Endothelial cell of umbilical vein (primary cell): ENCODE data around the gene SNPH. TPM values are rescaled to one million over a fixed set of nuclear protein-coding genes. Genes with fewer than 3 reads are reported as not detected.

Source experiments
- BruUV-seq: library from RNA; stranded (reverse); fragments of 400-500 nt; replicated peaks from 2 replicates; lab custom pipeline; 2021; lab: Mats Ljungman, UMichigan
- CTCF ChIA-PET: fragments of 300-600, 350-600 bp; sonication (Branson Sonifier 250); formaldehyde crosslinking; loops from one replicate; lab custom pipeline; 2021; ENCODE audit warnings: antibody characterized with exemption, inconsistent platforms; lab: Charles Lee
- POLR2A ChIA-PET: fragments of 300-600, 350-600 bp; sonication (Branson Sonifier 250); formaldehyde crosslinking; loops from one replicate; lab custom pipeline; 2021; ENCODE audit warnings: antibody characterized with exemption, inconsistent platforms; lab: Charles Lee
- DNase-seq: peaks from one replicate; pipeline ENCODE4 v3.0.0-alpha.2; 2011; ENCODE audit warnings: low read depth, low spot score
- FAIRE-seq: peaks from 2 replicates; lab custom pipeline; 2011; peaks lifted over from hg19 to GRCh38; lab: Jason Lieb, UNC
- H2AFZ ChIP-seq: 2 replicates; pipeline ENCODE4 v1.6.0; 2012; ENCODE audit warnings: low read depth, low read length, control low read depth, inconsistent platforms
- H3K27ac ChIP-seq: 2 replicates; pipeline ENCODE4 v1.5.1; 2011; ENCODE audit warnings: low read depth, mild to moderate bottlenecking, control low read depth, low read length, moderate library complexity; ENCODE audit not compliant: insufficient read depth
- H3K27me3 ChIP-seq, 2 experiments: 2 replicates each; pipeline versions ENCODE4 v1.6.0 to v1.6.1; 2011; ENCODE audit warnings: low read length in 2 of 2, mixed read lengths in 1 of 2; ENCODE audit not compliant: control insufficient read depth in 2 of 2, insufficient read depth in 2 of 2
- H3K36me3 ChIP-seq, 2 experiments: 2 replicates in 1 of 2; 3 replicates in 1 of 2; pipeline ENCODE4 v1.5.1; 2011; ENCODE audit warnings: low read length in 2 of 2, mild to moderate bottlenecking in 1 of 2, moderate library complexity in 1 of 2; ENCODE audit not compliant: control insufficient read depth in 2 of 2, insufficient read depth in 2 of 2; ENCODE audit errors: extremely low read depth in 1 of 2
- H3K4me1 ChIP-seq: 3 replicates; pipeline ENCODE4 v1.5.1; 2011; ENCODE audit warnings: mild to moderate bottlenecking, low read length; ENCODE audit not compliant: control insufficient read depth, insufficient read depth; ENCODE audit errors: extremely low read depth
- H3K4me2 ChIP-seq: 2 replicates; pipeline ENCODE4 v1.6.1; 2011; ENCODE audit warnings: low read length, control low read depth, mixed read lengths; ENCODE audit not compliant: insufficient read depth
- H3K4me3 ChIP-seq, 3 experiments: fragments of 200-600 bp in 1 of 3; sonication (generic), shearing (Covaris generic) in 1 of 3; replicated peaks in 1 of 3; 2 replicates each; pipeline ENCODE4 v1.5.1; 2011 to 2016; ENCODE audit warnings: control low read depth in 3 of 3, low read length in 3 of 3, mild to moderate bottlenecking in 2 of 3, inconsistent platforms in 1 of 3, low read depth in 1 of 3, moderate library complexity in 1 of 3; ENCODE audit not compliant: insufficient read depth in 1 of 3
- H3K79me2 ChIP-seq: 2 replicates; pipeline ENCODE4 v1.6.0; 2012; ENCODE audit warnings: low read length, inconsistent platforms; ENCODE audit not compliant: control insufficient read depth, insufficient read depth
- H3K9ac ChIP-seq: replicated peaks from 2 replicates; pipeline ENCODE3; 2011; ENCODE audit warnings: low read length, control low read depth; ENCODE audit not compliant: insufficient read depth; ENCODE audit errors: extremely low read depth
- H3K9me1 ChIP-seq: replicated peaks from 3 replicates; pipeline ENCODE4 v1.6.0; 2011; ENCODE audit warnings: mild to moderate bottlenecking, low read length; ENCODE audit not compliant: control insufficient read depth, insufficient read depth; ENCODE audit errors: extremely low read depth
- H3K9me3 ChIP-seq: replicated peaks from 2 replicates; pipeline ENCODE4 v1.5.1; 2012; ENCODE audit warnings: low read length, inconsistent platforms; ENCODE audit not compliant: control insufficient read depth, insufficient read depth
- H4K20me1 ChIP-seq: replicated peaks from 2 replicates; pipeline ENCODE3; 2011; ENCODE audit warnings: mild to moderate bottlenecking, low read length; ENCODE audit not compliant: control insufficient read depth, insufficient read depth; ENCODE audit errors: extremely low read depth
- EZH2 ChIP-seq: IDR thresholded peaks from 2 replicates; pipeline ENCODE4 v1.6.1; 2012; ENCODE audit warnings: borderline replicate concordance, low read depth, mild to moderate bottlenecking, moderate library complexity, low read length, inconsistent platforms; ENCODE audit not compliant: severe bottlenecking
- FOS ChIP-seq: IDR thresholded peaks from 2 replicates; pipeline ENCODE4 v1.6.1; 2011; ENCODE audit warnings: mild to moderate bottlenecking, low read length, moderate library complexity, borderline replicate concordance; ENCODE audit not compliant: insufficient read depth
- GATA2 ChIP-seq: IDR thresholded peaks from 2 replicates; pipeline ENCODE4 v1.7.0; 2011; ENCODE audit warnings: low read depth, mild to moderate bottlenecking, moderate library complexity, mixed read lengths, low read length; ENCODE audit not compliant: insufficient read length, insufficient read depth
- JUN ChIP-seq: IDR thresholded peaks from 2 replicates; pipeline ENCODE4 v1.6.1; 2011; ENCODE audit warnings: borderline replicate concordance, low read depth; ENCODE audit not compliant: insufficient read length, insufficient read depth
- MAX ChIP-seq: IDR thresholded peaks from 2 replicates; pipeline ENCODE4 v1.6.1; 2011; ENCODE audit not compliant: insufficient read depth, insufficient read length
- MYC ChIP-seq: IDR thresholded peaks from one replicate; pipeline ENCODE4 v1.6.1; 2011; ENCODE audit warnings: mild to moderate bottlenecking, low read depth, low read length
- POLR2A ChIP-seq: IDR thresholded peaks from 2 replicates; pipeline ENCODE4 v1.6.1; 2012; ENCODE audit warnings: low read depth, mild to moderate bottlenecking, control low read depth, low read length
- POLR2AphosphoS5 ChIP-seq: IDR thresholded peaks from 2 replicates; pipeline ENCODE4 v1.6.1; 2012; ENCODE audit warnings: low read depth, mild to moderate bottlenecking, control low read depth, low read length, moderate library complexity; ENCODE audit not compliant: insufficient read depth
- dilution Hi-C: fragments of 300-500 bp; cut with MboI; formaldehyde crosslinking; loops from one replicate; pipeline ENCODE4 v1.15.0; 2019; ENCODE audit warnings: low sequenced_read_pairs; ENCODE audit not compliant: extremely low pct_ligation_motif_present
- intact Hi-C: fragments of 100-400 bp; cut with micrococcal nuclease; formaldehyde crosslinking; loops from one replicate; pipeline ENCODE4 v1.10.0; 2022
- polyA plus RNA-seq, 4 experiments: library from polyadenylated mRNA; depleted of rRNA in 3 of 4; stranded (reverse) in 3 of 4; unstranded in 1 of 4; fragments of >200 nt; gene quantifications; 2 replicates each; pipeline versions ENCODE4 v1.2.1 to v1.2.3, GENCODE V29; 2011 to 2012; ENCODE audit warnings: missing spikeins in 1 of 4
- total RNA-seq: library from RNA; stranded (reverse); gene quantifications from 2 replicates; pipeline ENCODE4 v1.2.3, GENCODE V29; 2021
- TF ChIP-seq, protein P1 (sequence below), 2 donors: IDR thresholded peaks; 1 replicate in 1 of 2; 2 replicates in 1 of 2; pipeline ENCODE4 v1.5.1; 2011; ENCODE audit warnings: low read length in 2 of 2, mild to moderate bottlenecking in 2 of 2, moderate library complexity in 2 of 2, control low read depth in 1 of 2, inconsistent platforms in 1 of 2, low read depth in 1 of 2; ENCODE audit not compliant: insufficient read depth in 1 of 2; ENCODE audit errors: extremely low read depth in 1 of 2

Gene SNPH
- total and polyA plus RNA-seq, 2 donors (not counting 3 experiments of a cell fraction or from before 2014, with no cell fraction given), result 2.3 to 5.5 TPM

DNA sequence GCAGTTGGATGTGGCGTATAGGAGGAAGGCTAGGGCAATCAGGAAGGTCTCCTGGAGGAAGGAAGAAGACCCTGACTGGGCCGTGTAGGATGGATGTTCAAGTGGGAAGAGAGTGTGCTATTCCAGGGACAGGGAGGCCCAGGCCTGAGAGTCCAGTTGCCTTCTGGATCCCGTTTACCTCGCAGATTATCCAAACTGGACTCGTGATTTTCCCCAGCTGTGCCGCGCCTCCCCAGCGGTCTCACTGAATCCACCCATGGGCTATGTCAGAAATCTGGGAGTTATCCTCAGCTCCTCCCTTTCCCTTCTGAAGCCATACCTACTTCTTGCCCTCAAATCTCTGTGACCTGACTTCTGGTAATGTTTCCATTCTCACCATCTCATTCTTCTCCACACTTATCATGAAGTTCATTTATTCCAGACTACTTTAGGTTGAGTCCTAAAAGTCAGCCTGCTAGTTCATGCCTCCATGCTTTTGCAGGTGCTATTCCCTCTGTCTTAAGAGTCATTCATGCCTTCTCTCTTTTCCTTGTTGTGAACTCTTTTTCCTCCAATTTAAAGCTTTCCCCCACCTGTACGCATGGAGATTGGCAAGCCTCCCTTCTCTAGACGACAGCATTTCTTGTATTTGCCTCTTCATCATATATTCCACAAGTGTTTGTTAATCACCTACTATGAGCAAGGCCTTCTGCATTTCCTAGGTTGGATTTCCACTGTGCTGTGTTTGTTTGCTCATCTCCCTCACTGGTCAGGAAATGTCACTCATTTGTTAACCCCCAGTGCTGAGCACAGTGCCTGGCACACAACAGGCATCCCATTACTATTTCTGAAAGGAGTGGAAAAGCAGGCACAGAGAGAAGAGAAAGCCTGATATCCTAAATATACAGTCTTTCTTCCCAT lies 60.2 kb downstream of the SNPH start:
- FAIRE-seq (peak; percentile 79), DNase-seq (peak; percentile 59)
- dilution Hi-C loops, result no loop called here
- intact Hi-C loops, result no loop called here
- TSS peak; percentile 47 for BruUV-seq
- Histone ChIP-seq H3K9ac (peak overlapping the region; percentile 99), H3K27ac (peak overlapping the region; percentile 99), H3K27me3 (no peaks in the 10 kb centered on the region), H2AFZ (no peak overlapping the region), H3K9me3 (no peaks in the 10 kb centered on the region), H3K9me1 (no peaks in the 10 kb centered on the region), H3K79me2 (peaks cover 28% of the 10 kb centered on the region), H3K4me1 (peaks cover 80% of the 10 kb centered on the region), H4K20me1 (no peaks in the 10 kb centered on the region), H3K4me3 (peak overlapping the region in 2 of 3 experiments; percentile 67 to 68), H3K4me2 (peak overlapping the region; percentile 54), H3K36me3 (no peaks in the 10 kb centered on the region)
- CTCF ChIA-PET, result interaction anchor here (0.7 to 2.6 kb wide), 13 partner anchors 11 to 177 kb away, joined by 3 to 12 read pairs (median 4); no protein-coding TSS in a partner anchor
- TF ChIP-seq FOS, result no peak
- peak; percentile 10 for TF ChIP-seq POLR2AphosphoS5
- no peak for TF ChIP-seq EZH2
- peak; percentile 80 for TF ChIP-seq POLR2A
- POLR2A ChIA-PET, result interaction anchor here (0.9 to 2.5 kb wide), 5 partner anchors 10 to 65 kb away, joined by 3 to 16 read pairs (median 3); no protein-coding TSS in a partner anchor

- H3K4me2 ChIP-seq, result peak overlapping the region; percentile 1
- CTCF ChIA-PET, result interaction anchor here (0.7 to 2.6 kb wide), 11 partner anchors 9 to 176 kb away, joined by 3 to 12 read pairs (median 3); partner anchors contain the start of gene NSFL1C
- BruUV-seq, result no TSS peak
- no peaks in the 10 kb centered on the region for H4K20me1 ChIP-seq
- dilution Hi-C loops, result no loop called here
- no peak overlapping the region for H3K4me3 ChIP-seq
- DNase-seq (peak; percentile 32), FAIRE-seq (peak; percentile 69)
- no peaks in the 10 kb centered on the region for H3K36me3 ChIP-seq
- H3K79me2 ChIP-seq, result peaks cover 28% of the 10 kb centered on the region
- H3K9me3 ChIP-seq, result no peaks in the 10 kb centered on the region
- peak overlapping the region; percentile 99 for H3K27ac ChIP-seq
- no peaks in the 10 kb centered on the region for H3K9me1 ChIP-seq
- H3K27me3 ChIP-seq, result no peaks in the 10 kb centered on the region
- POLR2A ChIA-PET, result interaction anchor here (0.9 to 1.2 kb wide), 2 partner anchors 9 to 63 kb away, joined by 3 to 9 read pairs; no protein-coding TSS in a partner anchor
- H2AFZ ChIP-seq, result no peak overlapping the region
- peak overlapping the region; percentile 99 for H3K9ac ChIP-seq
- intact Hi-C loops, result no loop called here
- peaks cover 77% of the 10 kb centered on the region for H3K4me1 ChIP-seq
- no peak for TF ChIP-seq JUN
- no peak for TF ChIP-seq POLR2AphosphoS5
- no peak for TF ChIP-seq POLR2A
- no peak for TF ChIP-seq GATA2
- no peak for TF ChIP-seq MAX
- no peak for TF ChIP-seq MYC
- no peak for TF ChIP-seq FOS
- TF ChIP-seq, protein P1, sequence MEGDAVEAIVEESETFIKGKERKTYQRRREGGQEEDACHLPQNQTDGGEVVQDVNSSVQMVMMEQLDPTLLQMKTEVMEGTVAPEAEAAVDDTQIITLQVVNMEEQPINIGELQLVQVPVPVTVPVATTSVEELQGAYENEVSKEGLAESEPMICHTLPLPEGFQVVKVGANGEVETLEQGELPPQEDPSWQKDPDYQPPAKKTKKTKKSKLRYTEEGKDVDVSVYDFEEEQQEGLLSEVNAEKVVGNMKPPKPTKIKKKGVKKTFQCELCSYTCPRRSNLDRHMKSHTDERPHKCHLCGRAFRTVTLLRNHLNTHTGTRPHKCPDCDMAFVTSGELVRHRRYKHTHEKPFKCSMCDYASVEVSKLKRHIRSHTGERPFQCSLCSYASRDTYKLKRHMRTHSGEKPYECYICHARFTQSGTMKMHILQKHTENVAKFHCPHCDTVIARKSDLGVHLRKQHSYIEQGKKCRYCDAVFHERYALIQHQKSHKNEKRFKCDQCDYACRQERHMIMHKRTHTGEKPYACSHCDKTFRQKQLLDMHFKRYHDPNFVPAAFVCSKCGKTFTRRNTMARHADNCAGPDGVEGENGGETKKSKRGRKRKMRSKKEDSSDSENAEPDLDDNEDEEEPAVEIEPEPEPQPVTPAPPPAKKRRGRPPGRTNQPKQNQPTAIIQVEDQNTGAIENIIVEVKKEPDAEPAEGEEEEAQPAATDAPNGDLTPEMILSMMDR (IDR thresholded peaks at IDR 0.05; ENCODE audit: extremely low read depth in 1 of 2, insufficient read depth in 1 of 2, low read depth in 1 of 2, low read length in 2 of 2), result no peak
- TF ChIP-seq EZH2, result no peak
These were observed 61.2 kb downstream of the SNPH start for GRCh38 chr20:1327241-1327653.
